Neural cell (in vitro differentiated cells): ENCODE measurements around the gene PCDH1. TPM values are rescaled to one million over a fixed set of nuclear protein-coding genes. Genes with fewer than 3 reads are reported as not detected.

Experiments
- H2AFZ ChIP-seq: fragments of 200-600, 300-800 bp; sonication (generic), shearing (Covaris generic); 2 replicates; pipeline ENCODE4 v1.6.0; 2014; ENCODE audit warnings: low read depth, mild to moderate bottlenecking, antibody characterized with exemption, low read length, moderate library complexity
- H3F3A ChIP-seq: fragments of 200-600 bp; shearing (Covaris generic); 2 replicates; pipeline ENCODE4 v1.6.1; 2016; ENCODE audit warnings: mild to moderate bottlenecking, moderate library complexity, mixed read lengths, antibody characterized with exemption, low read length; ENCODE audit not compliant: insufficient read depth, poor library complexity, severe bottlenecking
- H3K27ac ChIP-seq: fragments of 200-600, 300-800 bp; sonication (generic), shearing (Covaris generic); 2 replicates; pipeline ENCODE4 v1.5.1; 2014; ENCODE audit warnings: mild to moderate bottlenecking, low read length, moderate library complexity
- H3K27me3 ChIP-seq: fragments of 300-800, 200-600 bp; sonication (generic), shearing (Covaris generic); 2 replicates; pipeline ENCODE4 v1.6.0; 2014; ENCODE audit warnings: mild to moderate bottlenecking, low read depth, low read length, moderate library complexity; ENCODE audit not compliant: insufficient read depth
- H3K36me3 ChIP-seq: fragments of 300-800, 200-600 bp; sonication (generic), shearing (Covaris generic); 2 replicates; pipeline ENCODE4 v1.5.1; 2014; ENCODE audit warnings: mild to moderate bottlenecking, antibody characterized with exemption, low read length, moderate library complexity; ENCODE audit not compliant: insufficient read depth
- H3K4me2 ChIP-seq: fragments of 300-800, 200-600 bp; sonication (generic), shearing (Covaris generic); 2 replicates; pipeline ENCODE4 v1.6.0; 2014; ENCODE audit warnings: mild to moderate bottlenecking, low read length
- H3K4me3 ChIP-seq: fragments of 300-800, 200-600 bp; sonication (generic), shearing (Covaris generic); 2 replicates; pipeline ENCODE4 v1.5.1; 2014; ENCODE audit warnings: mild to moderate bottlenecking, low read length, moderate library complexity
- H3K79me2 ChIP-seq: fragments of 200-600 bp; shearing (Covaris generic); replicated peaks from 2 replicates; pipeline ENCODE4 v1.6.0; 2014; ENCODE audit warnings: mild to moderate bottlenecking, low read length, moderate library complexity; ENCODE audit not compliant: insufficient read depth
- H3K9ac ChIP-seq: fragments of 300-800, 200-600 bp; sonication (generic), shearing (Covaris generic); 2 replicates; pipeline ENCODE4 v1.6.1; 2016; ENCODE audit warnings: mild to moderate bottlenecking, low read length, mixed read lengths
- H3K9me2 ChIP-seq: fragments of 200-600 bp; shearing (Covaris generic); 2 replicates; pipeline ENCODE4 v1.6.1; 2016; ENCODE audit warnings: mild to moderate bottlenecking, low read length, mixed read lengths; ENCODE audit not compliant: insufficient read depth
- H3K9me3 ChIP-seq: fragments of 200-600, 300-800 bp; sonication (generic), shearing (Covaris generic); 2 replicates; pipeline ENCODE4 v1.6.1; 2016; ENCODE audit warnings: mild to moderate bottlenecking, mixed run types, low read length, moderate library complexity, mixed read lengths
- H4K20me1 ChIP-seq: fragments of 200-600 bp; shearing (Covaris generic); 2 replicates; pipeline ENCODE4 v1.6.1; 2016; ENCODE audit warnings: mild to moderate bottlenecking, mixed run types; ENCODE audit not compliant: insufficient read depth
- EP300 ChIP-seq: fragments of 450-650 bp; conservative IDR thresholded peaks from 2 replicates; pipeline ENCODE4 v1.6.1; 2014; ENCODE audit warnings: antibody characterized with exemption, mild to moderate bottlenecking, moderate library complexity; ENCODE audit not compliant: poor library complexity, severe bottlenecking
- EZH2 ChIP-seq: fragments of 200-600, 300-800 bp; shearing (Covaris generic), sonication (generic); IDR thresholded peaks from 2 replicates; pipeline ENCODE4 v1.6.1; 2014; ENCODE audit warnings: antibody characterized with exemption, low read length, borderline replicate concordance, mild to moderate bottlenecking; ENCODE audit not compliant: insufficient read depth, poor library complexity, severe bottlenecking
- MXI1 ChIP-seq: fragments of 450-650 bp; conservative IDR thresholded peaks from 2 replicates; pipeline ENCODE4 v1.6.1; 2014; ENCODE audit warnings: antibody characterized with exemption, mild to moderate bottlenecking; ENCODE audit not compliant: poor library complexity, severe bottlenecking
- POLR2AphosphoS5 ChIP-seq: IDR thresholded peaks from 2 replicates; pipeline ENCODE4 v1.6.1; 2012
- RAD21 ChIP-seq: fragments of 450-650 bp; conservative IDR thresholded peaks from 2 replicates; pipeline ENCODE4 v1.6.1; 2014; ENCODE audit warnings: antibody characterized with exemption, mild to moderate bottlenecking, moderate library complexity
- SMC3 ChIP-seq: fragments of 450-650 bp; conservative IDR thresholded peaks from 2 replicates; pipeline ENCODE4 v1.6.1; 2014; ENCODE audit warnings: antibody characterized with exemption, mild to moderate bottlenecking, moderate library complexity; ENCODE audit not compliant: poor library complexity
- TAF1 ChIP-seq: IDR thresholded peaks from 2 replicates; pipeline ENCODE4 v1.6.1; 2012; ENCODE audit warnings: low read depth
- polyA plus RNA-seq: library from polyadenylated mRNA; depleted of rRNA; stranded (reverse); fragments of >200 nt; gene quantifications from 2 replicates; pipeline ENCODE4 v1.2.3, GENCODE V29; 2014
- TF ChIP-seq, protein P1 (sequence below): IDR thresholded peaks from 2 replicates; pipeline ENCODE4 v1.6.1; 2012; ENCODE audit warnings: borderline replicate concordance
- TF ChIP-seq, protein P2 (sequence below): fragments of 450-650 bp; IDR thresholded peaks from 2 replicates; pipeline ENCODE4 v1.5.1; 2014; ENCODE audit warnings: antibody characterized with exemption, mild to moderate bottlenecking, moderate library complexity; ENCODE audit not compliant: poor library complexity, severe bottlenecking

The PCDH1 gene
- polyA plus RNA-seq, 1 donor from 2014 or later: 13.9 TPM

DNA sequence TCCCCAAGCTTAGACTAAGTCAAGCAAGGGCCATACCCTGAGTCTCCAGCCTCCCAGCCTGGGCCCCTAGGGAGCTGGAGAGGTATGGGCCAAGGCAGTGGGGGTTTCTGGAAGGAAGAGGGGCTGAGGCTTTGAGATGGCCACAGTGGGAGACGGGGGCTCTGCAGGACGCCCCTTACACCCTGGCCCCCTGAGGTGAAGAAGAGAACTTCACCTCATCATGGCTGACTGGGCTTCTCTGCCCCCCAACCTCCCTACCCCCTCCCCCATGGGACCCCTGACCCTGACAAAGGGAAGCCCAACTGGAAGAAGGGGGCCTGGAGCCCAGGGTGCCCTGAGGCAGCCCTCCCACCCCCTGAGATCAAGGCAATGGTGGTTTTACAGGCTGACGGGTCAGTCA is 25.8 kb downstream of the PCDH1 start:
- Histone ChIP-seq H3K4me2 (no peak overlapping the region), H3K9me2 (no peaks in the 10 kb centered on the region), H3K27me3 (no peaks in the 10 kb centered on the region), H3K9ac (no peak overlapping the region), H2AFZ (no peak overlapping the region), H3K27ac (no peak overlapping the region), H3K9me3 (no peaks in the 10 kb centered on the region), H3K79me2 (peaks cover 20% of the 10 kb centered on the region), H3F3A (no peaks in the 10 kb centered on the region), H3K36me3 (no peaks in the 10 kb centered on the region), H3K4me3 (no peak overlapping the region), H4K20me1 (peaks cover 3% of the 10 kb centered on the region)
- no peak for TF ChIP-seq EZH2
- TF ChIP-seq POLR2AphosphoS5: no peak
- no peak for TF ChIP-seq EP300
- no peak for TF ChIP-seq MXI1
- TF ChIP-seq TAF1: no peak
- TF ChIP-seq, protein P1, sequence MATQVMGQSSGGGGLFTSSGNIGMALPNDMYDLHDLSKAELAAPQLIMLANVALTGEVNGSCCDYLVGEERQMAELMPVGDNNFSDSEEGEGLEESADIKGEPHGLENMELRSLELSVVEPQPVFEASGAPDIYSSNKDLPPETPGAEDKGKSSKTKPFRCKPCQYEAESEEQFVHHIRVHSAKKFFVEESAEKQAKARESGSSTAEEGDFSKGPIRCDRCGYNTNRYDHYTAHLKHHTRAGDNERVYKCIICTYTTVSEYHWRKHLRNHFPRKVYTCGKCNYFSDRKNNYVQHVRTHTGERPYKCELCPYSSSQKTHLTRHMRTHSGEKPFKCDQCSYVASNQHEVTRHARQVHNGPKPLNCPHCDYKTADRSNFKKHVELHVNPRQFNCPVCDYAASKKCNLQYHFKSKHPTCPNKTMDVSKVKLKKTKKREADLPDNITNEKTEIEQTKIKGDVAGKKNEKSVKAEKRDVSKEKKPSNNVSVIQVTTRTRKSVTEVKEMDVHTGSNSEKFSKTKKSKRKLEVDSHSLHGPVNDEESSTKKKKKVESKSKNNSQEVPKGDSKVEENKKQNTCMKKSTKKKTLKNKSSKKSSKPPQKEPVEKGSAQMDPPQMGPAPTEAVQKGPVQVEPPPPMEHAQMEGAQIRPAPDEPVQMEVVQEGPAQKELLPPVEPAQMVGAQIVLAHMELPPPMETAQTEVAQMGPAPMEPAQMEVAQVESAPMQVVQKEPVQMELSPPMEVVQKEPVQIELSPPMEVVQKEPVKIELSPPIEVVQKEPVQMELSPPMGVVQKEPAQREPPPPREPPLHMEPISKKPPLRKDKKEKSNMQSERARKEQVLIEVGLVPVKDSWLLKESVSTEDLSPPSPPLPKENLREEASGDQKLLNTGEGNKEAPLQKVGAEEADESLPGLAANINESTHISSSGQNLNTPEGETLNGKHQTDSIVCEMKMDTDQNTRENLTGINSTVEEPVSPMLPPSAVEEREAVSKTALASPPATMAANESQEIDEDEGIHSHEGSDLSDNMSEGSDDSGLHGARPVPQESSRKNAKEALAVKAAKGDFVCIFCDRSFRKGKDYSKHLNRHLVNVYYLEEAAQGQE: no peak
- no peak for TF ChIP-seq RAD21
- TF ChIP-seq, protein P2, sequence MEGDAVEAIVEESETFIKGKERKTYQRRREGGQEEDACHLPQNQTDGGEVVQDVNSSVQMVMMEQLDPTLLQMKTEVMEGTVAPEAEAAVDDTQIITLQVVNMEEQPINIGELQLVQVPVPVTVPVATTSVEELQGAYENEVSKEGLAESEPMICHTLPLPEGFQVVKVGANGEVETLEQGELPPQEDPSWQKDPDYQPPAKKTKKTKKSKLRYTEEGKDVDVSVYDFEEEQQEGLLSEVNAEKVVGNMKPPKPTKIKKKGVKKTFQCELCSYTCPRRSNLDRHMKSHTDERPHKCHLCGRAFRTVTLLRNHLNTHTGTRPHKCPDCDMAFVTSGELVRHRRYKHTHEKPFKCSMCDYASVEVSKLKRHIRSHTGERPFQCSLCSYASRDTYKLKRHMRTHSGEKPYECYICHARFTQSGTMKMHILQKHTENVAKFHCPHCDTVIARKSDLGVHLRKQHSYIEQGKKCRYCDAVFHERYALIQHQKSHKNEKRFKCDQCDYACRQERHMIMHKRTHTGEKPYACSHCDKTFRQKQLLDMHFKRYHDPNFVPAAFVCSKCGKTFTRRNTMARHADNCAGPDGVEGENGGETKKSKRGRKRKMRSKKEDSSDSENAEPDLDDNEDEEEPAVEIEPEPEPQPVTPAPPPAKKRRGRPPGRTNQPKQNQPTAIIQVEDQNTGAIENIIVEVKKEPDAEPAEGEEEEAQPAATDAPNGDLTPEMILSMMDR: no peak

DNA sequence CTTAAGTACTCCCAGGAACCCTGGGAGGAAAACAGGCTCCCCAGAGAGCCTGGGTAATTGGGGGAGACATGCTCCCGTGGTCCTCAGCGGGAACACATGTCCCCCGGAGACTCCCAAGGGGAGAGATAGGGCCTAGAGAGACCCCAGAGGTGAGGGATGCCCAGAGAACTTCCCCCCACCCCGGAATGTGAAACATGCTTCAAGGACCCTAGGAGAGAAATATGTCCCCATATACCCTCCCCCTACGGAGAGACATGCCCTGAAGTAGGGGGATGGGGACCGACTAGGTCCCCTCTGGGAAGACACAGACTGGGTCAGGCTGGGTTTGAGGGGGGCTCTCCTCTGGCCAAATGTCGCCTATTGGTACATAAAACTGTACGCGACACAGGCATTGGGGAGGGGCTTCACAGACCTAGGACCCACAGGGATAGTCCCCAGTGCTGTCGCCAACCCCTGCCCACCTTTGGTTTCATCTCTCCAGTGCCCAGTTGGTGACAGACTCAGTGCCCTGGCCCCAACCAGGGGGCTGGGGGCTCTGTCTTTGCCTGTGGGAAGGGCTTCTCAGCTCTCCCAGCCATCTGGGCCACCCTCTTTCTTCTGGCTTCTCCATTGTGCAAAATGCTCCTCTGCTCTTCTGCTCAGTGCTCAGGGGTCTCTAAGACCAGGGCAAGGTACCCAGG is 26.9 kb downstream of the PCDH1 start:
- H3K4me3 ChIP-seq: peak overlapping the region; percentile 42
- H3K79me2 ChIP-seq: peaks cover 14% of the 10 kb centered on the region
- no peaks in the 10 kb centered on the region for H3K9me3 ChIP-seq
- H2AFZ ChIP-seq: no peak overlapping the region
- TF ChIP-seq MXI1: no peak
- no peak for TF ChIP-seq SMC3
- TF ChIP-seq POLR2AphosphoS5: no peak
- no peak for TF ChIP-seq RAD21
- no peak for TF ChIP-seq TAF1
- TF ChIP-seq EZH2: no peak
- TF ChIP-seq, protein P2: no peak
- no peak for TF ChIP-seq EP300
- TF ChIP-seq, protein P1: no peak
- no peaks in the 10 kb centered on the region for H3K9me2 ChIP-seq
- no peaks in the 10 kb centered on the region for H3K36me3 ChIP-seq
- peak overlapping the region; percentile 36 for H3K9ac ChIP-seq
- H3F3A ChIP-seq: no peaks in the 10 kb centered on the region
- no peaks in the 10 kb centered on the region for H3K27me3 ChIP-seq
- H4K20me1 ChIP-seq: no peaks in the 10 kb centered on the region
- peak overlapping the region; percentile 58 for H3K27ac ChIP-seq
- H3K4me2 ChIP-seq: no peak overlapping the region
